NCI-H510A (cell line): ENCODE data around the gene UCHL5.

Experiments used
- DNase-seq: peaks from one replicate; lab custom pipeline; 2025; lab: John Stamatoyannopoulos, UW

Gene UCHL5

GRCh38 chr1:193059282-193060114 is at the start of gene UCHL5, which contains the start of gene RO60:
Gene UCHL5, minus strand, starts transcription at chr1:193059360. Its CDS starts 100 bp downstream, at chr1:193059260.
Gene RO60, plus strand, starts transcription at chr1:193059612. Its CDS starts 9,443 bp downstream, at chr1:193069055.
- peak; percentile 96 for DNase-seq

GRCh38 chr1:193108471-193108870 is 49.3 kb upstream of the UCHL5 start:
- DNase-seq, result no peak

- no peak for DNase-seq
Measured at GRCh38 chr1:193105821-193106177, 46.6 kb upstream of the UCHL5 start.

GRCh38 chr1:193104907-193105820 is 46.0 kb upstream of the UCHL5 start, which contains the start of gene GLRX2:
Gene GLRX2, minus strand, starts transcription at chr1:193105414. Its CDS starts 32 bp downstream, at chr1:193105382.
- DNase-seq, result peak; percentile 71

GRCh38 chr1:193104502-193104906 is 45.3 kb upstream of the UCHL5 start:
- DNase-seq, result no peak

GRCh38 chr1:193103759-193104501 is 44.8 kb upstream of the UCHL5 start:
- no peak for DNase-seq

- no peak for DNase-seq
Measured at GRCh38 chr1:193102662-193103061, 43.5 kb upstream of the UCHL5 start.

GRCh38 chr1:193094112-193094511 is 35.0 kb upstream of the UCHL5 start:
- DNase-seq, result no peak

- no peak for DNase-seq
Measured at GRCh38 chr1:193090865-193091264, 31.7 kb upstream of the UCHL5 start.

GRCh38 chr1:193087893-193088292 is 28.7 kb upstream of the UCHL5 start:
- DNase-seq, result no peak

GRCh38 chr1:193086342-193086741 is 27.2 kb upstream of the UCHL5 start:
- DNase-seq, result no peak

- DNase-seq, result no peak
Measured at GRCh38 chr1:193085263-193085662, 26.1 kb upstream of the UCHL5 start.

GRCh38 chr1:193083365-193084088 is 24.4 kb upstream of the UCHL5 start:
- no peak for DNase-seq

GRCh38 chr1:193079187-193079586 is 20.0 kb upstream of the UCHL5 start:
- no peak for DNase-seq

- no peak for DNase-seq
Measured at GRCh38 chr1:193077991-193078390, 18.8 kb upstream of the UCHL5 start.

- DNase-seq, result peak; percentile 14
Measured at GRCh38 chr1:193070942-193071341, 11.8 kb upstream of the UCHL5 start.

GRCh38 chr1:193070386-193070753 is 11.2 kb upstream of the UCHL5 start:
- DNase-seq, result no peak

GRCh38 chr1:193069748-193070385 is 10.7 kb upstream of the UCHL5 start:
- DNase-seq, result no peak

GRCh38 chr1:193068013-193068412 is 8.9 kb upstream of the UCHL5 start:
- DNase-seq, result no peak

- DNase-seq, result no peak
Measured at GRCh38 chr1:193066606-193067005, 7.4 kb upstream of the UCHL5 start.

GRCh38 chr1:193065954-193066353 is 6.8 kb upstream of the UCHL5 start:
- no peak for DNase-seq
